Activated T-cell treated with anti-CD3 and anti-CD28 coated beads for 24 hours (primary cell): Measurements from ENCODE around the gene ASPRV1.
"Not testable (repeated sequence)": the region's sequence is repeated elsewhere in the genome, so short reads cannot be mapped to it uniquely, and the experiment has no call there.

Experiments
- DNase-seq: peaks from one replicate; pipeline ENCODE4 v3.0.0-alpha.2; 2020; ENCODE audit warnings: low read depth

Gene ASPRV1

GRCh38 chr2:69960821-69961220 is 610 bp downstream of the ASPRV1 start:
- no peak for DNase-seq

- DNase-seq: no peak
Observed at GRCh38 chr2:69959425-69959824, 2.0 kb downstream of the ASPRV1 start.

GRCh38 chr2:69958480-69958879 is 3.0 kb downstream of the ASPRV1 start:
- no peak for DNase-seq

GRCh38 chr2:69957965-69958364 is 3.5 kb downstream of the ASPRV1 start:
- DNase-seq: no peak

- DNase-seq: no peak
Observed at GRCh38 chr2:69956475-69956979, 4.9 kb downstream of the ASPRV1 start.

- no peak for DNase-seq
Observed at GRCh38 chr2:69955029-69955428, 6.4 kb downstream of the ASPRV1 start.

GRCh38 chr2:69954084-69954483 is 7.3 kb downstream of the ASPRV1 start:
- no peak for DNase-seq

GRCh38 chr2:69952336-69953115 is 8.9 kb downstream of the ASPRV1 start:
- DNase-seq: no peak

GRCh38 chr2:69950671-69951070 is 10.8 kb downstream of the ASPRV1 start:
- DNase-seq: not testable (repeated sequence)

GRCh38 chr2:69950241-69950640 is 11.2 kb downstream of the ASPRV1 start:
- no peak for DNase-seq

- DNase-seq: no peak
Observed at GRCh38 chr2:69948963-69949645, 12.3 kb downstream of the ASPRV1 start.

- no peak for DNase-seq
Observed at GRCh38 chr2:69948032-69948962, 13.1 kb downstream of the ASPRV1 start.

- DNase-seq: no peak
Observed at GRCh38 chr2:69947325-69947931, 14.0 kb downstream of the ASPRV1 start.

- peak; percentile 29 for DNase-seq
Observed at GRCh38 chr2:69946351-69947324, 14.8 kb downstream of the ASPRV1 start.

GRCh38 chr2:69945941-69946340 is 15.5 kb downstream of the ASPRV1 start:
- DNase-seq: no peak

- DNase-seq: no peak
Observed at GRCh38 chr2:69945441-69945840, 16.0 kb downstream of the ASPRV1 start.

GRCh38 chr2:69944756-69945155 is 16.7 kb downstream of the ASPRV1 start:
- no peak for DNase-seq

- DNase-seq: no peak
Observed at GRCh38 chr2:69943843-69944525, 17.4 kb downstream of the ASPRV1 start.

- DNase-seq: no peak
Observed at GRCh38 chr2:69943000-69943842, 18.2 kb downstream of the ASPRV1 start.
